AG09309 (cell line): ENCODE results near the gene ZDHHC17.

Experiments used
- DNase-seq: peaks from one replicate; pipeline ENCODE4 v3.0.0-alpha.2; 2010; ENCODE audit warnings: low read depth
- H3K4me3 ChIP-seq: 2 replicates; pipeline ENCODE4 v1.5.1; 2011; ENCODE audit warnings: mild to moderate bottlenecking, low read depth, low read length, moderate library complexity; ENCODE audit not compliant: control insufficient read depth
- TF ChIP-seq, protein P1 (sequence below): IDR thresholded peaks from 2 replicates; pipeline ENCODE4 v1.5.1; 2011; ENCODE audit warnings: mild to moderate bottlenecking, low read depth, low read length, inconsistent platforms; ENCODE audit not compliant: insufficient read depth, control insufficient read depth; ENCODE audit errors: missing control alignments

The ZDHHC17 gene

GRCh38 chr12:76792828-76793227, 28.9 kb downstream of the ZDHHC17 start:
- DNase-seq, result no peak
- TF ChIP-seq, protein P1, sequence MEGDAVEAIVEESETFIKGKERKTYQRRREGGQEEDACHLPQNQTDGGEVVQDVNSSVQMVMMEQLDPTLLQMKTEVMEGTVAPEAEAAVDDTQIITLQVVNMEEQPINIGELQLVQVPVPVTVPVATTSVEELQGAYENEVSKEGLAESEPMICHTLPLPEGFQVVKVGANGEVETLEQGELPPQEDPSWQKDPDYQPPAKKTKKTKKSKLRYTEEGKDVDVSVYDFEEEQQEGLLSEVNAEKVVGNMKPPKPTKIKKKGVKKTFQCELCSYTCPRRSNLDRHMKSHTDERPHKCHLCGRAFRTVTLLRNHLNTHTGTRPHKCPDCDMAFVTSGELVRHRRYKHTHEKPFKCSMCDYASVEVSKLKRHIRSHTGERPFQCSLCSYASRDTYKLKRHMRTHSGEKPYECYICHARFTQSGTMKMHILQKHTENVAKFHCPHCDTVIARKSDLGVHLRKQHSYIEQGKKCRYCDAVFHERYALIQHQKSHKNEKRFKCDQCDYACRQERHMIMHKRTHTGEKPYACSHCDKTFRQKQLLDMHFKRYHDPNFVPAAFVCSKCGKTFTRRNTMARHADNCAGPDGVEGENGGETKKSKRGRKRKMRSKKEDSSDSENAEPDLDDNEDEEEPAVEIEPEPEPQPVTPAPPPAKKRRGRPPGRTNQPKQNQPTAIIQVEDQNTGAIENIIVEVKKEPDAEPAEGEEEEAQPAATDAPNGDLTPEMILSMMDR, result no peak
- no peak overlapping the region for H3K4me3 ChIP-seq

DNA sequence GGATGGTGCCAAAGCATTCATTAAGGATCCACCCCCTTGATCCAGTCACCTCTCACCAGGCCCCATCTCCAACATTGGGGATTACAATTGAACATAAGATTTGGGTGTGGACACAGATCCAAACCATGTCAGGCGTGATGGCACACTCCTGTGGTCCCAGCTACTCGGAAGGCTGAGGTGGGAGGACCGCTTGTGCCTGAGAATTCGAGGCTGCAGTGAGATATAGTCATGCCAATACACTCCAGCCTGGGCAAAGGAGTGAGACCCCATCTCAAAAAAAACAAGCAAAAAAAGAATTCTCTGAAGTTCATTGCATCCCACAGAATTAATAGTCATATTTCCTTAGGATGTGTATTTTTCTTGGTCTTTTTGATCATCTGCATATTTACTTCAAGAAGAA, 34.9 kb downstream of the ZDHHC17 start:
- TF ChIP-seq, protein P1, result no peak
- no peak overlapping the region for H3K4me3 ChIP-seq
- DNase-seq, result no peak

- no peak overlapping the region for H3K4me3 ChIP-seq
- DNase-seq, result no peak
- TF ChIP-seq, protein P1, result no peak
Observed at GRCh38 chr12:76799362-76799761, 35.4 kb downstream of the ZDHHC17 start.

DNA sequence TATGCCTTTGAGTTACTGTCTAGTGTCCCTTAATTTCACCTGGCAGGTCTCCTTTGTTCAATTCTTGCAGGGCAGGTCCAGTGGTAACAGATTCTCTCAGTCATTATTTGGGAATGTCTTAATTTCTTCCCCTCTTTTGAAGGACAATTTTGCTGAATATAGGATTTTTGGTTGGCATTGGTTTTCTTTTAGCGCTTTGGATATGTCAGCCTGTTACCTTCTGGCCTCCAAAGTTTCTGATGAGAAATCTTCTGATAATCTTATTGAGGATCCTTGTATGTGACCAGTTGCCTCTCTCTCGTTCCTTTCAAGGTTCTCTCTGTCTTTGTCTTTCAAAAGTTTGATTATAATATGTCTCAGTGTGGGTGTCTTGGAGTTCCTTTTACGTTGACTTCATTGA, 38.1 kb downstream of the ZDHHC17 start:
- TF ChIP-seq, protein P1, result no peak

GRCh38 chr12:76804435-76804976, 40.6 kb downstream of the ZDHHC17 start:
- TF ChIP-seq, protein P1, result no peak
- no peak for DNase-seq
- H3K4me3 ChIP-seq, result no peak overlapping the region

More for the DNA sequence above, 38.1 kb downstream of the ZDHHC17 start:
- H3K4me3 ChIP-seq, result no peak overlapping the region
- no peak for DNase-seq

DNA sequence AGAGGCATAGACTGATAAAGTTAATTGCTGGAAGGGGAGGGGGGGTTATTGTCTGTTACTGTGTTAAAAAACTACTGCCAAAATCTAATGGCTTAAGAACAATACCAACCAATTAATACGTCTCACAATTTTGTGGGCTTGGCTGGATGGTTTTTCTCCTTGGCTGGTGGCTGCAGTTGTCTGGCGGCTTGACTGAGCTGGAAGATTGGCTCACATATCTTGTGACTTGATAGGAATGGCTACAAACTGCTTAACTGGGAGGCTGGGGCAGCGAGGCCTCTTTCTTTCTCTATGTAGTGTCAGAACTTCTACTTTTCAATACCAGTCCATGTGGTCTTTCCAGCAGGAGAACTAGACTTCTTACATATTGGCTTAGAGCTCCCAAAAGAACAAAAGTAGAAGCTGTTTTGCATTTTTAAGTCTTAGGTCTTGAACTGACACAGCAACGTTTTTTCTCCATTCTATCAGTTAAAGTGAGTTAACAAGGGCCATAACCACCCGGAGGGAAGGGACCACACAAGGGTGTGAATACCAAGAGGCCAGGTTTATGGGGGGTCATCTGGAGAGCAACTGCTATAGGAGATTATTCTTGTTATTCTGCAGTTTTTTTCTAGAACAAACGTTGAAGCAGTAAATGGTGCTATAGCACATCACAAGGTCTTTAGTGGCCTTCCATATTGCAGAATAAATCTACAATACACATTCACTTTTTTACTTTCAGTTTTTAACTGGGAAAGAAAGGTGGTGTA, 46.9 kb downstream of the ZDHHC17 start:
- no peak overlapping the region for H3K4me3 ChIP-seq
- DNase-seq, result no peak
- TF ChIP-seq, protein P1, result no peak
